Smooth muscle cell (in vitro differentiated cells): ENCODE results near the gene CLEC16A. TPM values are rescaled to one million over a fixed set of nuclear protein-coding genes. Genes with fewer than 3 reads are reported as not detected.

ENCODE experiments used
- DNase-seq: peaks from one replicate; lab custom pipeline; 2025; ENCODE audit not compliant: unreplicated experiment; lab: John Stamatoyannopoulos, UW
- H2AFZ ChIP-seq: fragments of 200-600 bp; sonication (generic); 2 replicates; pipeline ENCODE4 v1.6.0; 2016; ENCODE audit warnings: antibody characterized with exemption, low read depth, mild to moderate bottlenecking
- H3F3A ChIP-seq: fragments of 200-600 bp; sonication (generic); 2 replicates; pipeline ENCODE4 v1.6.0; 2017; ENCODE audit warnings: antibody characterized with exemption, low read depth
- H3K27ac ChIP-seq: fragments of 200-600 bp; sonication (generic); 2 replicates; pipeline ENCODE4 v1.5.1; 2016; ENCODE audit warnings: low read depth, mild to moderate bottlenecking
- H3K27me3 ChIP-seq: fragments of 200-600 bp; sonication (generic); 2 replicates; pipeline ENCODE4 v1.6.1; 2016; ENCODE audit warnings: low read depth, mild to moderate bottlenecking
- H3K36me3 ChIP-seq: fragments of 200-600 bp; sonication (generic); 2 replicates; pipeline ENCODE4 v1.5.1; 2016; ENCODE audit warnings: low read depth
- H3K4me1 ChIP-seq: fragments of 200-600 bp; sonication (generic); 2 replicates; pipeline ENCODE4 v1.5.1; 2016; ENCODE audit warnings: low read depth
- H3K4me2 ChIP-seq: fragments of 200-600 bp; sonication (generic); 2 replicates; pipeline ENCODE4 v1.6.0; 2016; ENCODE audit warnings: mild to moderate bottlenecking
- H3K4me3 ChIP-seq: fragments of 200-600 bp; sonication (generic); 2 replicates; pipeline ENCODE4 v1.5.1; 2016; ENCODE audit warnings: mild to moderate bottlenecking
- H3K79me2 ChIP-seq: fragments of 200-600 bp; sonication (generic); 2 replicates; pipeline ENCODE4 v1.6.0; 2016; ENCODE audit warnings: low read depth, mild to moderate bottlenecking
- H3K9ac ChIP-seq: fragments of 200-600 bp; sonication (generic); 2 replicates; pipeline ENCODE4 v1.6.0; 2016; ENCODE audit warnings: low read depth
- H3K9me3 ChIP-seq: fragments of 200-600 bp; sonication (generic); replicated peaks from 2 replicates; pipeline ENCODE4 v1.5.1; 2016; ENCODE audit warnings: low read depth
- H4K20me1 ChIP-seq: fragments of 200-600 bp; sonication (generic); 2 replicates; pipeline ENCODE4 v1.6.0; 2016; ENCODE audit warnings: low read depth
- WGBS: methylation state at CpG from one replicate; pipeline ENCODE4 v1.1.7; 2016; ENCODE audit warnings: low lambda C conversion rate; 5-methylcytosine and 5-hydroxymethylcytosine counted together
- polyA plus RNA-seq: library from polyadenylated mRNA; unstranded; fragments of >200 nt; fragmentation: Nextera tagmentation; extraction: Ambion mirVana; gene quantifications from 2 replicates; pipeline ENCODE4 v1.2.1, GENCODE V29; 2016
- total RNA-seq: library from RNA; depleted of rRNA; stranded (reverse); fragments of >200 nt; gene quantifications from 2 replicates; pipeline ENCODE4 v1.2.3, GENCODE V29; 2014
- TF ChIP-seq, protein P1 (sequence below): fragments of 200-600 bp; sonication (generic); IDR thresholded peaks from 2 replicates; pipeline ENCODE4 v1.5.1; 2017; ENCODE audit warnings: borderline replicate concordance, mild to moderate bottlenecking, antibody characterized with exemption; ENCODE audit not compliant: insufficient read depth, poor library complexity, severe bottlenecking

The CLEC16A gene
- total and polyA plus RNA-seq, 2 experiments from 2014 or later, result 12.6 to 16.2 TPM

DNA sequence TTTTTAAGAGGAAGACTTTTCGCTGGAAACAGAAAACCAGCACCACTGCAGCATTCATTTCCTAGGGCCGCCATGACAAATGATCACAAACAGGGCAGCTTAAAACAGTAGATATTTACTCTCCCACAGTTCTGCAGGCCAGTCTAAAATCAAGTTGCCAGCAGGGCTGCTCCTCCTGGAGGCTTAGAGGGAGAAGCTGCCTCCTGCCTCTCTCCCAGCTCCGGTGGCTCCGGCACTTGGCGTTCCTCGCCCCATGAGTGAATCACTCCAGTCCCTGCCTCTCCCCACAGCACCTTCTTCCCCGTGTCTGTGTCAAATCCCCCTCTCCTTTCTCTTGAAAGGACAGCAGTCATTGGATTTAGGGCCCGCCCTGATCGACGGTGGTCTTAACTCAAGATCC lies 239.6 kb downstream of the CLEC16A start:
- H3K27me3 ChIP-seq, result no peaks in the 10 kb centered on the region
- H3K36me3 ChIP-seq, result no peaks in the 10 kb centered on the region
- no peak for DNase-seq
- no peaks in the 10 kb centered on the region for H3K9me3 ChIP-seq
- H3K4me3 ChIP-seq, result no peak overlapping the region
- no peak overlapping the region for H3K4me2 ChIP-seq
- TF ChIP-seq, protein P1, sequence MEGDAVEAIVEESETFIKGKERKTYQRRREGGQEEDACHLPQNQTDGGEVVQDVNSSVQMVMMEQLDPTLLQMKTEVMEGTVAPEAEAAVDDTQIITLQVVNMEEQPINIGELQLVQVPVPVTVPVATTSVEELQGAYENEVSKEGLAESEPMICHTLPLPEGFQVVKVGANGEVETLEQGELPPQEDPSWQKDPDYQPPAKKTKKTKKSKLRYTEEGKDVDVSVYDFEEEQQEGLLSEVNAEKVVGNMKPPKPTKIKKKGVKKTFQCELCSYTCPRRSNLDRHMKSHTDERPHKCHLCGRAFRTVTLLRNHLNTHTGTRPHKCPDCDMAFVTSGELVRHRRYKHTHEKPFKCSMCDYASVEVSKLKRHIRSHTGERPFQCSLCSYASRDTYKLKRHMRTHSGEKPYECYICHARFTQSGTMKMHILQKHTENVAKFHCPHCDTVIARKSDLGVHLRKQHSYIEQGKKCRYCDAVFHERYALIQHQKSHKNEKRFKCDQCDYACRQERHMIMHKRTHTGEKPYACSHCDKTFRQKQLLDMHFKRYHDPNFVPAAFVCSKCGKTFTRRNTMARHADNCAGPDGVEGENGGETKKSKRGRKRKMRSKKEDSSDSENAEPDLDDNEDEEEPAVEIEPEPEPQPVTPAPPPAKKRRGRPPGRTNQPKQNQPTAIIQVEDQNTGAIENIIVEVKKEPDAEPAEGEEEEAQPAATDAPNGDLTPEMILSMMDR, result no peak
- H4K20me1 ChIP-seq, result no peaks in the 10 kb centered on the region
- H3K79me2 ChIP-seq, result no peaks in the 10 kb centered on the region
- no peak overlapping the region for H2AFZ ChIP-seq
- no peak overlapping the region for H3K27ac ChIP-seq
- no peak overlapping the region for H3K9ac ChIP-seq
- H3F3A ChIP-seq, result no peaks in the 10 kb centered on the region
- 85% methylated on average over 10 of the region's 10 CpGs for WGBS
- H3K4me1 ChIP-seq, result no peaks in the 10 kb centered on the region

DNA sequence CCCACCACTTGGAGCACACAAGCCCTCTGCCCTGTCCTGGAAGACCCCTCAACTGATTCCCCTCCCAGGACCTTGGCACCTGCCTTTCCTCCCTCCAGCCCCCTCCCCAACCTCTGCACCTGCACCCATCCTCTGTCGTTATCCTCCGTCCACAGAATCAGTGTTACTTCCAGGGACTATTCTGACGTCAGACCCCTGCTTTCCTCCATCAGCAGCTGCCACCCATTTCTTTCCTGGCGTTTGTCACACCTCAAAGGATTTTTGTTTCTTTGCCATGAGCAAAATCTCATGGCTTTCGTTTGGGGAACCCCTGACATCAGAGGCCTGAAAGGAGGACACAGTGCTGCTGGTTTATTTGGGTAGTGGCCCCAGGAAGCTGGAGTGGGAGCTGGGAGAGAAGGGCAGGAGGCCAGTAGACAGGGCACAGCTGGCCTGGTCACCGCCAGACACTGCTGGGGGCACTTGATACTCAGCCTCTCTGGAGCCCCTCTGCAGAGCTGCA lies 243.2 kb downstream of the CLEC16A start:
- TF ChIP-seq, protein P1, result no peak
- Histone ChIP-seq H3K9me3 (no peaks in the 10 kb centered on the region), H2AFZ (no peak overlapping the region), H3K9ac (no peak overlapping the region), H3K79me2 (no peaks in the 10 kb centered on the region), H3K27me3 (no peaks in the 10 kb centered on the region), H4K20me1 (no peaks in the 10 kb centered on the region), H3K4me1 (no peaks in the 10 kb centered on the region), H3K36me3 (no peaks in the 10 kb centered on the region), H3K27ac (no peak overlapping the region), H3K4me2 (no peak overlapping the region), H3F3A (no peaks in the 10 kb centered on the region), H3K4me3 (no peak overlapping the region)
- DNase-seq, result no peak
- WGBS, result 86% methylated on average over 6 of the region's 6 CpGs

DNA sequence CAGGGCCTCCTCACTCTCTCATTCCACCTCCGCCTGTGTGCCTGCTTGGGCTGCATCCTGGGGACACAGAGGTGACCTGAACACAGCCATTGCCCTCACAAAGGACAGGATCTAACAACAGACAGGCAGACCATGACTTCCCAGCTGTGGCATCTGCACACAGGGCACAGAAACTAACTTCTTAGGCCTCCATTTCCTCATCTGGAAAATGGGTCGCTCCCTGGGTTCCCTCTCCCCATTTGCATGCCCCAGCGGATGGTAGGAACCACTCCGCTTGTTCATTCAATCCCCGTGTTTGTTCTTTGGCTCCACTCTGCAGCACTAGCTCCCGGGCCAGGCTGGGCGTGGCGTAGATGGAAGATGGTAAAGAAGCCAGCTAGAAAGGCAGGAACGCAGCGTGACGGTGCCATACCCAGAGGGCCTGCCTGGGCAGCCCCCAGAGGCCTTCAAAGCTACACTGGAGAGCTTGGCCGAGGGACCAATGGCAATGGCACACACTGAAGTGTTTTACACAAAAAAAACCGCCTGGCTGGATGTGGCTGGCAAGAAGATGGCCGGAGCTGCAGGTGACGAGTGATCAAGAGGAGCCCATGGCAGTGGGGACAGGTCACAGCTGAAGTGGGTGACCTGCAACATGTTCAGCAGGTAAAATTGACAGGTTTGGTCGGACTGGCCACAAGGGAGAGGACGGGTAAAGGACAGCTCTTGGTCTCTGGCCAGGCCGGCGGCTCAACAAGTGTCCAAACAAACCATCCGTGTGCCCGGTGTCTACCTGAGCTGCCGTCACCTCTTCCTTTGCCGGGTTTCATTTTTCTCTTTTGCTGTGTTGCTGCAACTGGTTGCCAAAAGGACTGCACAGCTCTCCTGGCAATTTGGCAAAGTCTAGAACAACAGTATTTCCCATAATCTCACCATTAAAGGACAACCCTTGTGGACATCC lies 244.7 kb downstream of the CLEC16A start:
- Histone ChIP-seq H3K27ac (no peak overlapping the region), H3K27me3 (no peaks in the 10 kb centered on the region), H3K9ac (no peak overlapping the region), H3K4me1 (no peaks in the 10 kb centered on the region), H2AFZ (no peak overlapping the region), H3K9me3 (no peaks in the 10 kb centered on the region), H3K4me2 (no peak overlapping the region), H3K4me3 (no peak overlapping the region), H3F3A (no peaks in the 10 kb centered on the region), H3K79me2 (no peaks in the 10 kb centered on the region), H3K36me3 (no peaks in the 10 kb centered on the region), H4K20me1 (no peaks in the 10 kb centered on the region)
- 96% methylated on average over 23 of the region's 23 CpGs for WGBS
- TF ChIP-seq, protein P1, result no peak
- DNase-seq, result no peak
